ENCODE data around the gene INO80. TPM values are rescaled to one million over a fixed set of nuclear protein-coding genes. Genes with fewer than 3 reads are reported as not detected.

Gene INO80
- total RNA-seq, 1 donor from 2014 or later: 31.7 TPM

- Histone ChIP-seq H3K27ac (no peak overlapping the region), H3K27me3 (no peaks in the 10 kb centered on the region), H3K4me1 (no peaks in the 10 kb centered on the region), H3K9me3 (no peaks in the 10 kb centered on the region), H3K4me3 (no peak overlapping the region), H3K36me3 (peaks cover 1 to 40% of the 10 kb centered on the region in 2 donors)
- intact Hi-C loops (cut with DNase I): no loop called here
- TF ChIP-seq POLR2A (IDR thresholded peaks at IDR 0.05): no peak
- no peak for TF ChIP-seq CTCF (IDR thresholded peaks at IDR 0.05)
- no peak for TF ChIP-seq POLR2AphosphoS5 (IDR thresholded peaks at IDR 0.05; ENCODE audit: insufficient read depth in 1 of 2, low read depth in 1 of 2)
- DNase-seq (ENCODE audit: extremely low spot score in 2 of 2): no peak
Measured at GRCh38 chr15:40992241-40992741, 123.8 kb downstream of the INO80 start.

GRCh38 chr15:40991355-40991754 lies 124.7 kb downstream of the INO80 start:
- no peak for TF ChIP-seq POLR2AphosphoS5 (IDR thresholded peaks at IDR 0.05; ENCODE audit: insufficient read depth in 1 of 2, low read depth in 1 of 2)
- TF ChIP-seq POLR2A (IDR thresholded peaks at IDR 0.05): no peak
- no peak for TF ChIP-seq CTCF (IDR thresholded peaks at IDR 0.05)
- no peak overlapping the region for H3K4me3 ChIP-seq
- DNase-seq (ENCODE audit: extremely low spot score in 2 of 2): no peak
- intact Hi-C loops (cut with DNase I): no loop called here
- H3K36me3 ChIP-seq: peaks cover 5 to 40% of the 10 kb centered on the region in 2 donors
- H3K27ac ChIP-seq: no peak overlapping the region
- no peaks in the 10 kb centered on the region for H3K27me3 ChIP-seq
- no peaks in the 10 kb centered on the region for H3K4me1 ChIP-seq
- H3K9me3 ChIP-seq: no peaks in the 10 kb centered on the region

DNA sequence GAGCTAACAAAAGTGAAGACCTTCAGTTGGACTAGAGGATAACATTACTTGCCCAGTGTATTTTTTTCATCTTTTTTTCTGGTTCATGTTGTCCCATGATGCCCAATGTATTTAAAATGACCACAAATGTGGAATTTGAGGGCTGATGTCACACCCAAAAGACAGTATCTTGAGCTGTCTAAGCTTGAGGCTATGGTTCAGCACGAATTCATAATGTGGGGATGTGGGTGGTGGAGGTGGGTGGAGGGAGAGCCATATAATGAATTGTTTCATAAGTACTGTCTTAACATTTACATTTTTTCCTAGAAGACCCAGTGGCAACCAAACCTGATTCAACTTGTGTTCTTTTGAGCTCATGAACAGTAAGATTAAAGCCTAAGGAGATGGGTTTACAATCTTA lies 125.3 kb downstream of the INO80 start:
- H3K27me3 ChIP-seq: no peaks in the 10 kb centered on the region
- H3K4me1 ChIP-seq: no peaks in the 10 kb centered on the region
- no peak overlapping the region for H3K27ac ChIP-seq
- H3K9me3 ChIP-seq: no peaks in the 10 kb centered on the region
- no peak for TF ChIP-seq CTCF (IDR thresholded peaks at IDR 0.05)
- no peak for TF ChIP-seq POLR2AphosphoS5 (IDR thresholded peaks at IDR 0.05; ENCODE audit: insufficient read depth in 1 of 2, low read depth in 1 of 2)
- no peak for TF ChIP-seq POLR2A (IDR thresholded peaks at IDR 0.05)
- peaks cover 5 to 40% of the 10 kb centered on the region in 2 donors for H3K36me3 ChIP-seq
- DNase-seq (ENCODE audit: extremely low spot score in 2 of 2): no peak
- no peak overlapping the region for H3K4me3 ChIP-seq
- intact Hi-C loops (cut with DNase I): no loop called here

GRCh38 chr15:40990080-40990479 lies 126.0 kb downstream of the INO80 start:
- Histone ChIP-seq H3K36me3 (peaks cover 5 to 40% of the 10 kb centered on the region in 2 donors), H3K9me3 (no peaks in the 10 kb centered on the region), H3K27me3 (no peaks in the 10 kb centered on the region), H3K4me3 (no peak overlapping the region), H3K27ac (no peak overlapping the region), H3K4me1 (no peaks in the 10 kb centered on the region)
- TF ChIP-seq POLR2AphosphoS5 (IDR thresholded peaks at IDR 0.05; ENCODE audit: insufficient read depth in 1 of 2, low read depth in 1 of 2) (no peak), CTCF (IDR thresholded peaks at IDR 0.05) (no peak), POLR2A (IDR thresholded peaks at IDR 0.05) (no peak)
- no peak for DNase-seq (ENCODE audit: extremely low spot score in 2 of 2)
- intact Hi-C loops (cut with DNase I): no loop called here

GRCh38 chr15:40988156-40988555 lies 127.9 kb downstream of the INO80 start:
- Histone ChIP-seq H3K9me3 (no peaks in the 10 kb centered on the region), H3K36me3 (peaks cover 5 to 47% of the 10 kb centered on the region in 2 donors), H3K4me1 (no peaks in the 10 kb centered on the region), H3K27ac (no peak overlapping the region), H3K27me3 (no peaks in the 10 kb centered on the region), H3K4me3 (no peak overlapping the region)
- intact Hi-C loops (cut with DNase I): no loop called here
- no peak for DNase-seq (ENCODE audit: extremely low spot score in 2 of 2)
- no peak for TF ChIP-seq POLR2A (IDR thresholded peaks at IDR 0.05)
- no peak for TF ChIP-seq CTCF (IDR thresholded peaks at IDR 0.05)
- TF ChIP-seq POLR2AphosphoS5 (IDR thresholded peaks at IDR 0.05; ENCODE audit: insufficient read depth in 1 of 2, low read depth in 1 of 2): no peak

All from vagina (tissue), 2 donors.